ENCODE data around the gene MEIS2. TPM values are rescaled to one million over a fixed set of nuclear protein-coding genes. Genes with fewer than 3 reads are reported as not detected.

MEIS2 gene
- total and polyA plus RNA-seq, 2 of the 13 experiments (the other 11 are each of a cell fraction or from before 2014, with no cell fraction given): 10.7 to 12.4 TPM

DNA sequence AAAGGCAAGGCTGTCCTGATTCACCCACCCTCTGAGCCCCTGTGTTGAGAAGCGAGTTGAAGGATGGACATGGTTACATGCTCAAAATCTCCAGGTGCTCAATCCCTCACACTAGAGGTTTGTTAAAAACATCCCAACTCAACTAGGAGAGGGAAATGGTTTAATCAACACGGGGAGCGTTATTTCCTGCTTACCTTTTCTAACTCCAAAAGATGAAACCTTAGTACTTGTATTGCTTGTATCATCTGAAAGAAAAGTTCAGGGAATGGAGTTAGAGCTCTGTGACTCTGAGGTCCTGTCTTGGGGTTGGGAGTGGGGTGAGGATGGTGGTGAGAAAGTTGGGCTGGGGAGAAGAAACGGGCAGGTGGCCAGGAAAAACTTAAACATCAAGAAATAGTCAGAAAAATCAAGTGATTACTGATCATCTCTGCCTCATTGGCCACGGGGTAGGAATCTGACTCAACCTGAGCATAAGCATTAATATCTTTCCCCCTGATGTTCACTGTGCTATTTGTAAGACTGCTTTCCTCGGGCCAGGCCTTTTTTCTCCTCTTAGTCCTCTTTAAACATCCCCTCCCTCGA, 5.9 kb downstream of the MEIS2 start (continued):
- TF ChIP-seq AHDC1 (CRISPR knock-in tag; IDR thresholded peaks at IDR 0.05; ENCODE audit: borderline replicate concordance) (no peak), PATZ1 (CRISPR knock-in tag; IDR thresholded peaks at IDR 0.05) (no peak), NFRKB (IDR thresholded peaks at IDR 0.05) (no peak), ZNF350 (CRISPR knock-in tag; IDR thresholded peaks at IDR 0.05; ENCODE audit: borderline replicate concordance, low read depth) (no peak)

Measured in HepG2 (cell line).